Peyer's patch (tissue), 4 donors: ENCODE results near the gene TBC1D30.

Source experiments
- CTCF ChIP-seq, 6 experiments: fragments of 450-650 bp in 4 of 6; fragments of 200-600 bp in 2 of 6; sonication (generic) in 1 of 6; IDR thresholded peaks; one replicate each; pipeline ENCODE4 v1.5.1; 2017 to 2019; ENCODE audit warnings: antibody characterized with exemption in 6 of 6, mild to moderate bottlenecking in 3 of 6, moderate library complexity in 1 of 6
- POLR2A ChIP-seq, 2 donors: fragments of 450-650 bp; IDR thresholded peaks; one replicate each; pipeline ENCODE4 v1.5.1; 2017; ENCODE audit warnings: antibody characterized with exemption in 2 of 2, mild to moderate bottlenecking in 2 of 2, moderate library complexity in 2 of 2

DNA sequence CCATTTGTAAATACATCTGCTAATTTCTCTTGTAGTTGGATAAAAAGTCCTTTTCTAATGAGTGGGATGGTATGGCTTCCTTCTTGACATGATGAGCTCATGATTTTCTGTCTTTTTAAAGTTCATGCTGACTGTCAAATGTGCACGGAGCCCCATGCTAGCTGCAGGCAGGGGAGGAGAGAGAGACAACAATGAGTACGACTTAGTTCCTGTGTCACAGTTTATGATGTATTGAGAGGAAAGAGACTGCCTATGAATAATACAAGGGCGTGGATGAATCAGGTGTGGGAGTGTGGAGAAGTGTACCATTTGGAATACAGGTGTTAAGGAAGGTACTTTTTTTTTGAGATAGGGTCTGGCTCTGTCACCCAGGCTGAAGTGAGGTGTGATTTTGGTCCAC is 10.7 kb upstream of the TBC1D30 start:
- TF ChIP-seq CTCF (IDR thresholded peaks at IDR 0.05), result no peak
- no peak for TF ChIP-seq POLR2A (IDR thresholded peaks at IDR 0.05)
